ENCODE measurements around the gene CTDSPL2. TPM values are rescaled to one million over a fixed set of nuclear protein-coding genes. Genes with fewer than 3 reads are reported as not detected.
"Not testable (repeated sequence)": the region's sequence is repeated elsewhere in the genome, so short reads cannot be mapped to it uniquely, and the experiment has no call there.

Gene CTDSPL2
- total RNA-seq, 1 experiment from 2014 or later = 51.8 TPM

DNA sequence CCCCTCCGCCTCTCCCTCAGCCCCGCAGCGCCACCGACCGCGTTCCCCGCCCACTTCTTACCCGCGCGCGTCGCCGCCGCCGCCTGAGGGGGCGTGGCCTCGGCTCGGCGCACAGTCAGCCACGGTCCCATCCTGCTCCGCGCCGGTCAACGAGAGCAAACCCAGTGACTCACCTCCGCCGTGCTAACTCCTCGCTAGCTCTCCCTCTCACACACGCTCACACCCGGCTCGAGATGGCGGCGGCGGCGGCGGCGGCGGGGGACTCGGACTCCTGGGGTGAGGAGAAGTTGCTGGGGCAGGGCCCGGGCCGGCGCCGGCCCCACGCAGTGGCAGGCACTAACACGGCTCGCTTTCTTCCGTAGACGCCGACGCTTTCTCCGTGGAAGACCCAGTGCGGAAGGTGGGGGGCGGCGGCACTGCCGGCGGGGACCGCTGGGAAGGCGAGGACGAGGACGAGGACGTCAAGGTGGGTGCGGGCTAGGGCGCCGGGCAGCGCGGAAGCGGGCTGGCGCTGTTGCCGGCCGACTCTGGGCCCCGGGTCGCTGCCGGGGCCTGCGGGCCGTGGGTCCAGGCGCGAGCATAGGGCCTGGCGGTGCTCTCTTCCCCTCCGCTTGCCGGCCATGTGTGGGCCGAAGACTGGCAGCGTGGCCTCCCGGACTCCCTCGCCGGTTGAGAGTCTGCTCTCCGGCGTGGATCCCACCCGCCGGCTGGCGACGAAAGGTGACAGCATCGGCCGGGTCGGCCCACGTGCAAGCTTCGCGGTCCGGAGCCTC is 109.7 kb downstream of the CTDSPL2 start, which contains the start of gene EIF3J:
Gene EIF3J (plus strand): TSS at position 186 of the 773 bp plus-strand sequence. CDS start 48 bp downstream, at position 234.
- DNase-seq (ENCODE audit: extremely low read depth, low read depth) = peak; percentile 95

DNA sequence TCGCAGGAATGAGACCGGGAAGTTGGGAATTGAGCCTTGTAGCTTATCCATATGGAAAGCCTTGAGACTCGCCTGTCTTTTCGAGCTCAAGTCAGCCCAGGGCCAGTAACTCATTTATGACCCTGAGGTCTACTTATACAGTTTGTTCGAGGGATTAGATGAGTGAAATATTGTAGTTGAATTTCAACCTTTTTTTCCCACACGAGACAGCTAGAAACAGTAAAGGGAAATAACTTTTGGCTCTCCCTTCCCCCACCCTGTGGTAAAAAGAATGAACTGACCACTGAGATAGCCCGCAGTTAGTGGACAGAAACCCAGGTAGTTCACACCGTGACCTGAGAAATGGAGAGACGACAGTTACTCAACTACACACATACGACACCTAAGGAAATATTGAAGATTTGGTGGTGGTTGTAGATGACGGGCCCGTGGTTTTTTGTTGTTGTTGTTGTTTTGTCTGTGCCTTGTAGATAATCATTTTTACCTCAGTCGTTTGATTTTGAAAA is 110.4 kb downstream of the CTDSPL2 start:
- DNase-seq (ENCODE audit: extremely low read depth, low read depth) = no peak

DNA sequence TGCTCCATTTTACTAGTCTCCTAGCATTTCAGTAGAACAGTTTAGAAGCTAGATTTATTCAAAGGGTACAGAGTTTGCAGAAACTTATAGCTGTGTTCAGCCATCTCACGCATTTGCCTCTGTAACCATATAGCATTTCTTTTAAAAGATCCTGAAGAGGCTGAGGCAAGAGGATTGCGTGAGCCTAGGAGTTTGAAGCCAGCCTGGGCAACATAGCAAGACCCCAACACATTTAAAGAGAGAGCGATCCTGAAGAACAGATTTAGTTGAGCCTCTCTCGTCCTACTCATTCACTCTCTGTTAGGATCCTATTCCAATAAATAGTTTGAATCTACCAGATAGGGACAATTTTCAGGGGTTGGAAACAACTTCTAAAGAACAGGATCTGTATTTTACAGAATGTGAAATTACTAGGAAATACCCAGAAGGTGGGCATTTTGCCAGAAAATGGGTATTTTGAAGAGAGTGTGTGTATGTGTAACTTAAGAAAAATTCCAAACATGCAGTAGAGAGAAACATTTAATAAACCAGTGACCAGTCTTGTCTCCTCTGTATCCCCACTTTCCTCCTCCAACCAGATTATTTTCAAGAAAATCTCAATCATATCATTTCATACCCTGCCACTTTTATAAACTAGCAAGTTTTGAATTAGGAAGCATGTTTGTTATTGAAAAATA is 114.0 kb downstream of the CTDSPL2 start:
- DNase-seq (ENCODE audit: extremely low read depth, low read depth) = no peak

DNA sequence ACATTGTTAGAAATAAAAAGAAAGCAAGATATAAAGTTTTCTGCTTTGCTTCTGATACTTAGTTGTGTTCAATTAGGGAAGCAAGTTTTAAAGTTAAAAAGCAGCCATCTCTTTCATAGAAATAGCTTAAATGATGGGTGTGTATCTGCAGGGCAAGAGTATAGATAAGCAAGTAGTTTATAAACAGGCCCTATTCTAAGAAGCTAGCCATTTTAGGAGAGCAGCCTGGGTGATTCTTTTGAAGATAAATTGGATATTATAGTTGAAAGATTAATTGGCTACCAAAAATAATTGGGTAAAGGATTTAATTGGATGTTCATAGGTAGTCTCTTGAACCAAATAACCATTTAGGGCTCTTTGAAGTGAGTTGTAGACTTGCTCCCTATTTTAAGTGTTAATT is 115.2 kb downstream of the CTDSPL2 start:
- no peak for DNase-seq (ENCODE audit: extremely low read depth, low read depth)

DNA sequence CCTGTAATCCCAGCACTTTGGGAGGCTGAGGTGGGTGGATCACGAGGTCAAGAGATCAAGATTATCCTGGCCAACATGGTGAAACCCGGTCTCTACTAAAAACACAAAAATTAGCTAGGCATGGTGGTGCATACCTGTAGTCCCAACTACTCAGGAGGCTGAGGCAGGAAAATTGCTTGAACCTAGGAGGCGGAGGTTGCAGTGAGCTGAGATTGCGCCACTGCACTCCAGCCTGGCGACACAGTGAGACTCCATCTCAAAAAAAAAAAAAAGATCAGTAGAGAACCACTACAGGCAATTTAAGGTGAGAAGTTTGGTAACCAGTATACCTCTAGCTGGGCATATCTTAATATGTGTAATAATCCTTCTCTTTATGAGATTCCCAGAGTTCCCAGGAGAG is 117.3 kb downstream of the CTDSPL2 start:
- DNase-seq (ENCODE audit: extremely low read depth, low read depth) = not testable (repeated sequence)

DNA sequence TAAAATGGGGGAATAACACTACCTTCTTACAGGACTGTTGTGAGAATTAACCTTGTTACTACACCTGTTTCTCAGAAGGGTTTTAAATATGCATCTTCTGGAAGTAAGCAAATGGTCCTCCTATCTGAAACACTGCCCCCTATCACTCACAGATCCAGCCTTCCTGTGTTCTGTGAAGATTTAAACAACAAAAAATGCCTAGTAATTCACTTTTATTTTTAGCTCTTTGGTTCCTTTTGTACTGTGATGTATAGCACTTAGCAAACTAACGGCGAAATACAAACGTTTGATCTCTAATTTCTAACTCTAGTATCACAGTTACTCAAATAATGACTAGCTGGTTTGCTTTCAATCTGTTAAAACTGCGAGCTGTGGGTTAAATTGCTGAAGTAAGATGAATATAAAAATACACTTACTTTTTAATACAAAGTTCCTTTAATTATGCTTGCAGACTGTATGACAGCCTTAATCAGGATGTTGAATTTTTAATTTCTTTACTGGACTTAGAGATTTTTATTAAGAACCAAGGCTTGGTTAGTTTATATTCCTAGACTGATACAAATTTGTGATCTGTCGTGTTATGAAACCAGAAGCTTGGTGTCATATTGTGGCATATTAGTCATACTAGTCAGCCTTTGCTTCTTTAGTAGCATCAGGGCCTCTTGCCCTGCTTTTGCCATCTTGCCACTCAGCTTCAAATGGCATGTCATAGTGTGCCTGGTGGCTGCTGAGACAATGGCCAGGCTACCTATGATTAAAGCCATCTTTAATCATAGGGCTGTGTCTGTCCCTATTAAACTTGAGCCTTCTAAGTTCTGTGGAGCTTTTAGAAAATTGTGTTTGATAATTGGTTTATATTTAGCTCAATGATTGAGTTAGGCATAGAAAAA is 118.7 kb downstream of the CTDSPL2 start:
- DNase-seq (ENCODE audit: extremely low read depth, low read depth) = no peak

DNA sequence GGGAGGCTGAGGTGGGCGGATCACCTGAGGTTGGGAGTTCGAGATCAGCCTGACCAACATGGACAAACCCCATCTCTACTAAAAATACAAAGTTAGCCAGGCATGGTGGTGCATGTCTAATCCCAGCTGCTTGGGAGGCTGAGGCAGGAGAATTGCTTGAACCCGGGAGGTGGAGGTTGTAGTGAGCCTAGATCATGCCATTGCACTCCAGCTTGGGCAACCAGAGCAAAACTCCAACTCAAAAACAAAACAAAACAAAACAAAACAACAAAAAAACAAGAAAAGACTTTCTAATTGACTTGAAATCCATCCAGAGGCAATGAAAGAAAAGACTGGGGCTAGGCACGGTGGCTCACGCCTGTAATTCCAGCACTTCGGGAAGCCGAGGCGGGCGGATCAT is 121.7 kb downstream of the CTDSPL2 start:
- DNase-seq (ENCODE audit: extremely low read depth, low read depth) = not testable (repeated sequence)

DNA sequence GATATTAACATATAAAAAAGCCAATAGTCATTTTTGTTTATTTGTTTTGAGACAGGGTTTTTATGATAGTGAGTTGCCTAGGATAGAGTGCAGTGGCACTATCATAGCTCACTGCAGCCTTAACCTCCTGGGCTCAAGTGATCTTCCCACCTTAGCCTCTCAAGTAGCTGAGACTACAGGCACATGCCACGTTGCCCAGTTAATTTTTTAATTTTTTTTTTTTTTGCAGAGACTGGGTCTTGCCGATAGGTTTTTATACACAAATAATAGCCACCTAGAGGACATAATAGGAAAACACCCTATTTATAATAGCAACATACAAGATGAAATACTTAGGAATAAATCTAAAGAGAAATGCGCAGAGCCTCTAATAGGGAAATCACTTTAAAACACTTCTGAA is 122.8 kb downstream of the CTDSPL2 start:
- no peak for DNase-seq (ENCODE audit: extremely low read depth, low read depth)

DNA sequence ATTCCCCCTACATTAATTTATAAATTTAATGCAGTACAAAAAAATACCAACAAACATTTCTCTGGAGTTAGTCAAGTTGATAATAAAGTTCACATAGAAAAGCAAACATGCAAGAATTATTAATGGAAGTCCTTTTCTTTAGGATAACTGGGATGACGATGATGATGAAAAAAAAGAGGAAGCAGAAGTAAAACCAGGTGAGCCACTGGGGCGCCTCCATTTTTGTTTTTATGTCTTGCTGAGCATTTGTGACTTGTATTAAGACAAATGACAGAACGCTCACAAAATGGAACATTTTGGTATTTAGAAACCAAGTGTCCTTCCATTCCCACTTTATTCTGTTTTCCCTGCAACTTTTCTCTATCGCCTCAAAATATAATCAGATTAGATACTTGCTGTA is 123.3 kb downstream of the CTDSPL2 start:
- DNase-seq (ENCODE audit: extremely low read depth, low read depth) = no peak

DNA sequence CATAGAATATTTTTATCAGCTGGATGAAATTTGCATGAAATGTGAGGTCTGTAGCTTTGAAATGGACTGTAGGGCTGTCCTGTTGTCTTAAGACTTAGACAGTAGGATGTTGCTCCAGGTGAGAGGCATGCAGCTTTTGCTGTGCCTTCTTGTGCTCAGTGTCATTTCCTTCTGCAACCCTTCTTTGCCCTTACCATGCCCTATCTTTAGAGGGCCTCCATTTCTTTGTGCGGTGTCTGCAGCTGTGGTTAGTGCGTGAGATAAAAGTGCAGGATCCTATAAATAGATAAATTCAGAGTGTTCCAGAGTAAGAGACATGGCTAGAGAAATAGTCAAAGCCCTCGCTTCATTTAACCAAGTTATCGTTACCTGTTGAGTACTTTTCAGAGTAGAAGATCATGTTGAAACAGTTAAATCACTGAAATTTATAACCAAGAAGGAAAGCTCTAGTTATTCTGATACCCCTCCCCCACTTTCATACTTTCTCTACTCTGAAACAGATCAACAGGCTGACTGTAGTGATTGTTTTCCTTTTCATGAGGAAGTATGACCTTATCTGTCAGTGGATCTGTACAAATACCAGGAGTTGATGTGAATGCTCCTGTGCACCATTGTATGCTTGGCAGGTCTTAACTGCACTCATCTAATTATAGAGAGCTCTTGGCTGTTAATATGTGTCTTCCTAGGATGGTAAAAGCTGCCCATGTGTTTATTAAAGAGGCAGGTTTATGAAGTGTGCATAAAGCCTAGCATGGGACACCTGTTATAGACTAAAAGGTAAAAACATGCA is 127.7 kb downstream of the CTDSPL2 start:
- DNase-seq (ENCODE audit: extremely low read depth, low read depth) = no peak

DNA sequence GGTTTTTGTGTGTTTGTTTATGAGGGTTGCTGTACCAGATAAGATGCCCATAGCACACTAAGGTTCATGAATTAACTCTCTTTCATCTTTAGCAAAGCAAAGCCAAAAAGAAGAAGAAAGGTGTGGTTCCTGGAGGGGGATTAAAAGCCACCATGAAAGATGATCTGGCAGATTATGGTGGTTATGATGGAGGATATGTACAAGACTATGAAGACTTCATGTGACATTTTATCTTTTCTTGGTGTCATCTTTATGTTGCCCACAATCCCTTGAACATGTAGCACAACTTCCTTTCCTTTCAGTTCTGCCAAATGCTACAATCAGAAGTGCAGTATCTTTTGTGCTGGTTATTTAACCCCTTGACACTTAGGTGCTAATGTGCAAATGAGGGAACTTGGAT is 133.5 kb downstream of the CTDSPL2 start:
- DNase-seq (ENCODE audit: extremely low read depth, low read depth) = not testable (repeated sequence)

DNA sequence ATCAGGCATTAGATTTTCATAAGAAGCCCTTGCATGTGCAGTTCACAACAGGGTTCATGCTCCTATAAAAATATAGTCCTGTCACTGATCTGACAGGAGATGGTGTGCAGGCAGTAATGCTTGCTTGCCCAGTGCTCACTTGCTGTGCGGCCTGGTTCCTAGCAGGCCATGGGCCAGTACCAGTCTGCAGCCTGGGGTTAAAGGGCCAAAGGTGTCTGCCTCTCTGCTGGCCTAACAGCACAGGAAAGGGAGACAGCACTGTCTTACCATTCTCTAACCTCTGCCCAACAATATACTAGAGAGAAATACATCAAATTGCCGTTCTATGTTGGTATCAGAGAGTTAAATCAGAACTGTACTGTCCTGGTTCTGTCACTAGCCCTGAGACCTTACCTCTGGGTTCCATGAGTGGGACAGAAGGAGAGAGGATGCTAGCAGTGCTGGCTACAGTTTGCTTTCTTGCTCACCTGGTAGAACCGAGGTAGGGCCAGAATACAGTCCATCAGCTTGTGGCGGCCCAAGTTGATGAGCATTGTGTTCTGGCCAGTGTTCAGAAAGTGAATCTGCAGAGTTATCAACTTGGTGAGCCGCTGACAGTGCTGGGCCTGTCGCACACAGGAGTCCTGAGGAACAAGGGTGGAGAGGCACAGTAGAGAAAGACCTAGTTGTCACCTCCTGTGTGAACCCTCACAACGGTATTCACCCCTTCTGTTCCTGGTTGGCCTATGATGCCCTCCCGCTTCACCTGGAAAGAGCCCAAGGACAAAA is 138.1 kb downstream of the CTDSPL2 start:
- DNase-seq (ENCODE audit: extremely low read depth, low read depth) = no peak

DNA sequence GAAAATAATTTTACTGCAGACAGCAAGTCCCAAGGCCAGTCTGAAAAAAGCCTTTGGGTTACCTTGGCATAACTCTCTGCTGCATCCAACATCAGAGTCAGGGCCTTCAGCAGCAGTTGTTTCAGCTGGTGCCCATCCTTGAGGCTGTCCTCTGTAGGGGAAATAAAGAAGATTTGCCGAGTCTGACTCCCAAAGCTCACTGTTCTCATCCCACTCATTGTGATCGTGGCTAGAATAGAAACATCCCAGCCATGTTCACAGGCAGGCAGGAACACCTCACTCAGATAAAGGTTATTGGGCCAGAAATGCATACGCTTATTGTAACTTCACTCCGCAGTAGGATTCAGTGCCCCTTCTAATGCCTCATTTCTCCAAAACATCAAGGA is 138.7 kb downstream of the CTDSPL2 start:
- no peak for DNase-seq (ENCODE audit: extremely low read depth, low read depth)

DNA sequence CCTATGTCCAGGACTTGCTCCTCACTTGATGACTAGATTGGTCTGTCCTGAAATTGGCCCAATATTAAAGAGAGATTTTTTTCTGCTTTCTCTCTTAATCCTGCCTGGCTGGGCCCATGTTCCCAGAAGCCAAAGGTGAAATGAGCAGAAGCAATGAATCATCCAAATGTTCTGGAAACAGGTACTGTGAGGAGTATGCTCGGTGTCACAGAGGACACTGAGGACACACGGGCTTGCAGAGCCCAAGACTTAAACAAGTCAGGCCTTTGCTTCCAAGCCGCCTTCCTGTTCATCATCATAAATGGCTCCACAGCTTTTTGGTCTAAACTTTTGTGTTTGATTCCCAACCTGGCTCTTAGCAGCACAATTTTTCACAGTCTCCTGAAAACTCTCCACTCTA is 140.9 kb downstream of the CTDSPL2 start:
- DNase-seq (ENCODE audit: extremely low read depth, low read depth) = no peak

DNA sequence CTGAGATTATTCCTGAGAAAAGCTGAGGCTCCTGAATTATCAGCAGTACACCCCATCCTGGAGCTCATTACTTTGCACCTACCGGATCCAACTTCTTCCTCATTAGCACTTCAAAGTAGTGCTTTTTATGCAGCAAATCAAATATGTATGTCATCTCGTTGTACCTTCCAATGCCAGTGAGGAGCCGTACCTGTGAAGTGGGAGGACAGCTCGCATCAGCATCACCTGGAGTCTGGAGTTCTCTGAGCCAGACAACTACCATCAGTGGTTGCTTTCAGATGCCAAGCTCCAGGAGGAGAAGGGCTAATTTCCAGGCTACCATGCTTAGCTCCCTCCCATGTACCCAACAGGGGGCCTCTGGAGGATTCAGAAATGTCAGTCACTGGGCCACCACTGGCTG is 141.9 kb downstream of the CTDSPL2 start:
- no peak for DNase-seq (ENCODE audit: extremely low read depth, low read depth)

DNA sequence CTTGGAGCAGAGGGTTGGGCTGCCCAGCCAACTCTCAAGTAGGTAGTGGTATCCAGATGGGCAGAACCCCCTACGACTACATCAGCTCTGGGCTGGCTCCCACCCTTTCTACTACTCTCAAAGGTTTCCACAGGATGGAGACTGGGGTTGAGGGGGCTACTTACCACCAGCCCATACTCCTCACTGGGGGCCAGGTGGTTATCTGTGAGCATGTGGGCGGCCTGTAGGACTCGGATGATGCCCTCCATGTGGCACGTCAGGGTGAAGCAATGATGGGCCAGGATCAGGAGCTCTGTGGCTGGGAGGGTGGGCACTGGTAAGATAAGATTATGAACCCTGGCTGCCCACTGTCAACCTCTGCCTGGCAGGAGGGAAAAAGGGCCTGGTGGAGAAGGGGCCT is 142.9 kb downstream of the CTDSPL2 start:
- DNase-seq (ENCODE audit: extremely low read depth, low read depth) = no peak

DNA sequence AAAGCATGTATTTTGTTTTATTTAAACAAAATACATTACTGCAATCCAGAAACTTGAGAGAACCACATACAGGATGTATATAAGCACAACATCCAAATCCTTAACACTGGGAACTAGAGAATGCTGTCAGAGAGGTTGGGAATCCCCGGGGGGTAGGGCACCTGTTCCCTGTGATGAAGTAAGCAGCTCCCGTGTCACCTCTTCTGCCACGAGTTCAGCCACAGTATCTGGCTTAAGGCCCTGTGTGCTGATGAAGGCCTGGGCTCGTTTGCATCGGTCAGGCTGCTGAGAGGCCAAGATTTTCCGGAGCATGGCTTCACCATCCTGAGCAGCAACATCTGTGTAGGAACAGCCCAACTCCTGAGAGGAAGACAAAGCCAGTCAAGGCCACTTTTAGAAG is 146.0 kb downstream of the CTDSPL2 start:
- no peak for DNase-seq (ENCODE audit: extremely low read depth, low read depth)

DNA sequence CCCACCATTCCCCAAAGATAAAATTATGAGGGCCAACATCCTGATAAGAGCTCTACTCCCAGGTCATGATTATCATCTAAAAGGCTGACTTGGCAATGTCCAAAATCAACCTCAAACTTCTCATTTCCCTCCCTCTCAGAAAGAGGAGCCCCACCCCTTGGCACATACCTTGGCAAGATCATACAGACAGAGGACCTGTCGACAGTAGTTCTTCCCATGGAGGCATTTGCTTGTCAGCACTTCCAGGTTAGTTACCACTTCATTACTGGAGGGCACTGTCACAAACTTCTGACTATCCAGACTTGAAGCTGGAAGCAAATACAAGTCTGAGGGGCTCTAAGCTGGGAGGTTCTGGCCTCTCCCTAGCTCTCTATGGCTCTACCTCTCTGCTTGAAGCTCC is 147.3 kb downstream of the CTDSPL2 start:
- no peak for DNase-seq (ENCODE audit: extremely low read depth, low read depth)

Measured in NCI-H460 (cell line).